Activated naive CD8-positive, alpha-beta T cell treated with anti-CD3 and anti-CD28 coated beads, Interleukin-2, amount 50 U/mL, for 24 hours (primary cell): ENCODE data around the gene SLC31A1.
"Not testable (repeated sequence)": the region's sequence is repeated elsewhere in the genome, so short reads cannot be mapped to it uniquely, and the experiment has no call there.

ENCODE experiments used
- ATAC-seq: fragments of 150-1000 bp; cut with Tn5 transposase; one replicate; pipeline ENCODE4 v1.10.0; 2021
- DNase-seq: peaks from one replicate; pipeline ENCODE4 v3.0.0; 2021
- H3K27ac Mint-ChIP-seq: one replicate; pipeline ENCODE4 v1.8.0; 2021; ENCODE audit warnings: mild to moderate bottlenecking, mixed read lengths
- H3K27me3 Mint-ChIP-seq: one replicate; pipeline ENCODE4 v1.8.0; 2021; ENCODE audit warnings: mixed read lengths
- H3K36me3 Mint-ChIP-seq: one replicate; pipeline ENCODE4 v1.8.0; 2021; ENCODE audit warnings: low read depth, mixed read lengths
- H3K4me1 Mint-ChIP-seq: one replicate; pipeline ENCODE4 v1.8.0; 2021; ENCODE audit warnings: mixed read lengths
- H3K4me3 Mint-ChIP-seq: one replicate; pipeline ENCODE4 v1.8.0; 2021; ENCODE audit warnings: mild to moderate bottlenecking, moderate library complexity, mixed read lengths
- H3K9me3 Mint-ChIP-seq: one replicate; pipeline ENCODE4 v1.8.0; 2021; ENCODE audit warnings: mixed read lengths

SLC31A1 gene

DNA sequence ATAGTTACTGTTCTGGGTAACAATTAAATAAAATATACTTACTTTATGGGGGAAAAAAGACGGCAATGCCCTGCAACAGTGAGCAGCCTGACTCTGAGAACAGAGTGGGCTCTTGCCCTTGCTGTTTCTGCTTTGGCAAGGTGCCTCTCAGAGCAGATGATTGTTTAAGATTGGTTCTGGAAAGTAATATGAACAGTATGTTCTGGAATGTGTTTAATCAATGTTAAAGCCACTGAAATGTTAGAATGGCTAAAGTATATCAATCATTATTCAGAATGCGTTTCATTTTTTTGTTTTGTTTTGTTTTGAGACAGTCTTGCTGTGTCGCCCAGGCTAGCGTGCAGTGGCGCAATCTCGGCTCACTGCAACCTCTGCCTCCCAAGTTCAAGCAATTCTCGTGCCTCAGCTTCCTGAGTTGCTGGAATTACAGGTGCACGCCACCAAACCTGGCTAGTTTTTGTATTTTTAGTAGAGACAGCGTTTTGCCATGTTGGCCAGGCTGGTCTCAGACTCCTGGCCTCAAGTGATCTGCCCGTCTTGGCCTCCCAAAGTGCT lies 14.4 kb downstream of the SLC31A1 start:
- not testable (repeated sequence) for DNase-seq, ATAC-seq, H3K27me3 Mint-ChIP-seq, H3K9me3 Mint-ChIP-seq, H3K4me3 Mint-ChIP-seq, H3K27ac Mint-ChIP-seq, H3K36me3 Mint-ChIP-seq
- H3K4me1 Mint-ChIP-seq = peaks cover 19% of the 10 kb centered on the region

DNA sequence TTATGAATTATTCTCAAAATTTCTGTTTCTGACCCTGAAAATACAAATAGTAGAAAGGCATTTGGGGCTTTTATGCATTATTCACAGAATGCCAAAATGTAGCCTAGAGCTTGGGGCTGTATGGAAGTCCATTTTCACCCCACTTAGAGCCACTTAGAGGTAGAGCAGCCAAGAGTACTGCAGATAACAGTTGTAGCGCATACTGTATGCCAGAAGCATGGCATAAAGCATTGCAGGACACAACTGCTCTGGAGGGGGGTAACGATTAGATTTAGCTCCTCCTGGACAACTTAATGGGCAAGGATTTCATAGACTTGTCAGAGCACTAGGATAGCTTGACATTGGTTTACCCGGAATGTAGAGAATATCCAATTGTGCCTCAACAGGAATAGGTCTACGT lies 15.7 kb downstream of the SLC31A1 start:
- peaks cover 24% of the 10 kb centered on the region for H3K4me1 Mint-ChIP-seq
- ATAC-seq (no peak), DNase-seq (no peak)
- no peak overlapping the region for H3K4me3 Mint-ChIP-seq
- no peaks in the 10 kb centered on the region for H3K9me3 Mint-ChIP-seq
- H3K27ac Mint-ChIP-seq = no peak overlapping the region
- no peaks in the 10 kb centered on the region for H3K27me3 Mint-ChIP-seq
- H3K36me3 Mint-ChIP-seq = no peaks in the 10 kb centered on the region

DNA sequence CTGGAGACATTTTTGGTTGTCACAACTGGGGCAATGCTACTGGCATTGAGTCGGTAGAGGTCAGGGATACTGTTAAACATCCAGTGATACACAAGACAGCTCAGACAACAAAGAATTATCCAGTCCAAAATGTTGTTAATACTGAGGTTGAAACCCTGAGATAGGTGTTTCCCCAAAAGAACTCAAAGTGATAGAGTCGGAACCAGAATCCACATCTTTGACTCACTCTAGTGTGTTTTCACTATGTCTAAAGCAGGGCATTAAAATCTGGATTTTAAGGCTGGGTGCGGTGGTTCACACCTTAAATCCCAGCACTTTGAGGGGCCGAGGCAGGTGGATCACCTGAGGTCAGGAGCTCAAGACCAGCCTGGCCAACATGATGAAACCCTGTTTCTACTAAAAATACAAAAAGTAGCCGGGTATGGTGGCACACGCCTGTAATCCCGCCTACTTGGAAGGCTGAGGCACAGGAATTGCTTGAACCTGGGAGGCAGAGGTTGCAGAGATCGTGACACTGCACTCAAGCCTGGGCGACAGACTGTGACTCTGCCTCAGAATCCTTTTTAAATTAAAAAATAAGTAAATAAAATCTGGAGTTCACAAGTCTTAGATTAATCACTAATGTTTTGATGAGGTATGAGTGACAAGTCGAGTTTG lies 17.0 kb downstream of the SLC31A1 start:
- H3K4me1 Mint-ChIP-seq = peaks cover 20% of the 10 kb centered on the region
- H3K9me3 Mint-ChIP-seq = no peaks in the 10 kb centered on the region
- H3K27me3 Mint-ChIP-seq = no peaks in the 10 kb centered on the region
- no peak overlapping the region for H3K4me3 Mint-ChIP-seq
- no peaks in the 10 kb centered on the region for H3K36me3 Mint-ChIP-seq
- DNase-seq (no peak), ATAC-seq (no peak)
- no peak overlapping the region for H3K27ac Mint-ChIP-seq

DNA sequence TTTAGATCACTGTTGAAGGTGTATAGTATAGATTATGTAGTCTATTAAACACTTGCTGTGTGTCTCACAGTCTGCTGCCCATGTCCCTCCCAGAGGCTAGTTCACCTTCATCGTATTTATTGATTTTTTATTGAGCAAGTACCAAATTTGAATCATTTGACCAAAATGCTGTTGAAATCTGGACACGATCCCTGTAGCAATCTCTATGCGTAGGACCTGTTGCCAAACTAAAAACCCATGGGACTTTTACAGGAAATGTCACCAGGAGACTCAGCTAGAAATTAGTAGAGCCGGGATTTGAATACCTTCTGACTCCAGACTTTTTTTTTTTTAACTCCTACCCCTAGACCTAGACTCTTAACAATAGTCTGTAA lies 17.5 kb downstream of the SLC31A1 start:
- no peaks in the 10 kb centered on the region for H3K27me3 Mint-ChIP-seq

DNA sequence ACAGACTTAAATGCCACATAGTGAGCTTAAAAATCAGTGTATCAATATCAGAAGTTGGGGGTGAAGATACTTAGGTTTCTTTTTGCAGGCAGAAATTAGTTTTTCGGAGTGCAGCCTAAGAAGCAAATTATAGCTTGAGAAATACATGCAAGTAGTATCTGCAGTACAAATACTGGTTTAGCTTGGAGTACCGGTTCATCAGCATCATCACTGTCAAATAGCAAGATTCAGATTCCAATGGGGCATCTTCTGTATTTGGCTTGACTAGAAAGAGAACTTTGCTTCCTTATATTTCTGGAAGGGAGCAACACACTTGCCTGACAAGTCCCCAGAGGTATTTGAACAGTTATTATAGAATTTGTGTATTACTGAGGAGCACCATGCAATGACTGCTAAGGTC lies 19.8 kb downstream of the SLC31A1 start:
- no peak for ATAC-seq
- no peak overlapping the region for H3K27ac Mint-ChIP-seq
- peaks cover 20% of the 10 kb centered on the region for H3K4me1 Mint-ChIP-seq
- H3K27me3 Mint-ChIP-seq = no peaks in the 10 kb centered on the region
- DNase-seq = no peak
- H3K4me3 Mint-ChIP-seq = no peak overlapping the region
- no peaks in the 10 kb centered on the region for H3K36me3 Mint-ChIP-seq
- H3K9me3 Mint-ChIP-seq = no peaks in the 10 kb centered on the region

More for the DNA sequence above, 17.5 kb downstream of the SLC31A1 start:
- ATAC-seq = no peak
- H3K36me3 Mint-ChIP-seq = no peaks in the 10 kb centered on the region
- DNase-seq = no peak
- H3K9me3 Mint-ChIP-seq = no peaks in the 10 kb centered on the region
- H3K27ac Mint-ChIP-seq = no peak overlapping the region
- peaks cover 20% of the 10 kb centered on the region for H3K4me1 Mint-ChIP-seq
- no peak overlapping the region for H3K4me3 Mint-ChIP-seq

DNA sequence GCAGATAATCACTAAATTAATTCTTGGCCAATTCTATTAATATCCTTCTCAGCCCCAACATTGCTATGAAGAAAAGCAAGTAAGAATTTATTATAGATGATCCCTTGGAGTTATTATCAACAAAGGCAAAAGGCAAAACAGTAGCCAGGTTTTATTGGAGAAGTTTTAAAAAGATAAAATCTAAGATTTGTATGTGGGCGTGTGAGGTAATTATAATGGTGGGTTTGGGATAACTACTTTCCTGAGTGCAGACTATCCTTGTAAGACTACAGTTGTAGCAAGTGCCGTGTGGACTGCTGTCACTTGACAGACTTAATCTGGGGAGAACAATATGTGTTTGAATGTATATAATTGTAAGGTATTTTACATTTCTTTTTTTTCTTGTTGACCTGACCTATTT lies 23.2 kb downstream of the SLC31A1 start:
- H3K27me3 Mint-ChIP-seq = no peaks in the 10 kb centered on the region
- peaks cover 16% of the 10 kb centered on the region for H3K4me1 Mint-ChIP-seq
- no peaks in the 10 kb centered on the region for H3K9me3 Mint-ChIP-seq
- H3K36me3 Mint-ChIP-seq = no peaks in the 10 kb centered on the region
- H3K27ac Mint-ChIP-seq = no peak overlapping the region
- DNase-seq (no peak), ATAC-seq (no peak)
- H3K4me3 Mint-ChIP-seq = no peak overlapping the region

DNA sequence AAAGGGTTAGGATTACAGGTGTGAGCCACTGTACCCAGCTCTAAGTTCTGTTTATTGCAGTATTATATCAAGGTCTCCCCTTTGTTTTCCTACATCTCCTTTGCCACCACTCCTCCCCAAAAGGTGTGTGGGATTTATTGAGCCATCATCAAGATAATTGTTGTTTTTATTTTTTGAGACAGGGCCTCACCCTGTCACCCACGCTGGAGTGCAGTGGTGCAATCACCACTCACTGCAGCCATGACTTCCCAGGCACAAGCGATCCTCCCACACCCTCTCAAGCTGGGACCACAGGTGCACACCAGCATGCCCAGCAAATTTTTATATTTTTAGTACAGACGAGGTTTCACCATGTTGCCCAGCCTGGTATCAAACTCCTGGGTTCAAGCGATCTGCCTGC lies 24.6 kb downstream of the SLC31A1 start:
- Mint-ChIP-seq H3K27ac (no peak overlapping the region), H3K36me3 (peaks cover 3% of the 10 kb centered on the region), H3K27me3 (no peaks in the 10 kb centered on the region)

DNA sequence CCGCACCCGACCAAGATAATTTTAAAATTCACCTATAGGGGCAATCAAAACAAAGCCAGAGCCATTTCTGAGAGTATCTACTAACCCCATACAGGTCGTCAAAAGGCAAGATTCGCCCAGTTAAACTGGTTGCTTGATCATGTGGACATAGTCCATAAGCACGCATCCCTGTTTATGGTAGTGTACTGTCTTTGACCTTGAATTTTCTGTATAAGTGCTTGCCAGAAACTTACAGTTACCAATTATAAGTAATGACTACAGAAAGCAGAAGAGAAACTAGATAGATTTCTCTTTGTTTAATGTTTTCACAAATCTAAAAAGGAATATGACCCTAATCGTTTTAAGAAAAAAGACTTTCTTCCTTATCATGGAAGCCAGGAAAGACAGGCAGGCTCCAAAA lies 25.6 kb downstream of the SLC31A1 start:
- Mint-ChIP-seq H3K4me1 (peaks cover 9% of the 10 kb centered on the region), H3K36me3 (peaks cover 3% of the 10 kb centered on the region), H3K4me3 (no peak overlapping the region), H3K27ac (no peak overlapping the region), H3K9me3 (peaks cover 2% of the 10 kb centered on the region), H3K27me3 (no peaks in the 10 kb centered on the region)
- no peak for ATAC-seq
- DNase-seq = no peak

More for the DNA sequence above, 24.6 kb downstream of the SLC31A1 start:
- peaks cover 14% of the 10 kb centered on the region for H3K4me1 Mint-ChIP-seq
- H3K9me3 Mint-ChIP-seq = peaks cover 2% of the 10 kb centered on the region
- H3K4me3 Mint-ChIP-seq = no peak overlapping the region
- DNase-seq = no peak
- no peak for ATAC-seq

DNA sequence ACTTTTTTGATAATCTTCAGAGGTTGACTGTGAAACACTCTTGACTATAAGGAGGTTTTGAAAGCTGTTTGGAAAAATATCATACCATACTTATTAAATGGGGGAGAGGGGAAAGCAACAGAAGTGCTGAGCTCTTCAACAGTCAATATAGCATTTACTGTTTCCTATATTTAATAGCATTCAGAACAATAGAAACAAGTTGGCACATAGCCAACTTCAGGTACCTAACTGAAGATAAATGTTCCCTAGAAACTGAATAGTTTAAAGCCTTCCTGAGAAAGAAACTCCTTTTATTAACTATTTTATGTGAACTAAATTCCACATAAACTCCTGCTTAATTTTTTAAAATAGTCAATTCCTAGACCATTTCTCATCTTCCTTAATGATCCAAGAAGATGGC lies 26.3 kb downstream of the SLC31A1 start:
- H3K9me3 Mint-ChIP-seq = peaks cover 2% of the 10 kb centered on the region
- H3K4me1 Mint-ChIP-seq = peaks cover 2% of the 10 kb centered on the region
- no peak overlapping the region for H3K4me3 Mint-ChIP-seq
- H3K27ac Mint-ChIP-seq = no peak overlapping the region
- H3K27me3 Mint-ChIP-seq = no peaks in the 10 kb centered on the region
- DNase-seq = no peak
- no peak for ATAC-seq
- H3K36me3 Mint-ChIP-seq = peaks cover 3% of the 10 kb centered on the region

DNA sequence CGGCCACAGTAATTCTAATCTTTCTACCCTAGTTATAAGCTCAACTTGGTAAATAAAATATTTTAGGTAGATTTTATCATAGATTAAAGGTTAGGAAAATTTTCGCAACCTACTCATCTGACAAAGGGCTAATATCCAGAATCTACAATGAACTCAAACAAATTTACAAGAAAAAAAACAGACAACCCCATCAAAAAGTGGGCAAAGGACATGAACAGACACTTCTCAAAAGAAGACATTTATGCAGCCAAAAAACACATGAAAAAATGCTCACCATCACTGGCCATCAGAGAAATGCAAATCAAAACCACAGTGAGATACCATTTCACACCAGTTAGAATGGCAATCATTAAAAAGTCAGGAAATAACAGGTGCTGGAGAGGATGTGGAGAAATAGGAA lies 28.3 kb downstream of the SLC31A1 start:
- not testable (repeated sequence) for H3K9me3 Mint-ChIP-seq, H3K4me3 Mint-ChIP-seq, H3K27ac Mint-ChIP-seq, ATAC-seq, H3K4me1 Mint-ChIP-seq, H3K36me3 Mint-ChIP-seq, DNase-seq, H3K27me3 Mint-ChIP-seq

DNA sequence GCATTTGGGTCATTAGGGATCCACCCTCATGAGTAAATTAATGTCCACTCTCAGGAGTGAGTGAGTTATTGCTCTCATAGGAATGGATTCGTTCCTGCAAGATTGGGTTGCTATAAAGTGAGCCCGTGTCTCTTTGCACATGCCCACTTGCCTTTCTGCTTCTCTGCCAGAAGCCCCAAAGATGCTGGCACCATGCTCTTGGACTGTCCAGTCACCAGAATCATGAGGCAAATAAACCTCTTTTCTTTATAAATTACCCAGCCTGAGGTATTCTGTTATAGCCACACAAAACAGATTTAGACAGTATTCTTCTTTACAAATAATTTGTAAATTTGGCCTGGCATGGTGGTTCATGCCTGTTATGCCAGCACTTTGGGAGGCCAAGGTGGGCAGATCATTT lies 29.5 kb downstream of the SLC31A1 start:
- Mint-ChIP-seq H3K27me3 (no peaks in the 10 kb centered on the region), H3K4me1 (no peaks in the 10 kb centered on the region), H3K9me3 (peaks cover 2% of the 10 kb centered on the region), H3K4me3 (no peak overlapping the region), H3K27ac (no peak overlapping the region), H3K36me3 (peaks cover 4% of the 10 kb centered on the region)
- DNase-seq (no peak), ATAC-seq (no peak)

DNA sequence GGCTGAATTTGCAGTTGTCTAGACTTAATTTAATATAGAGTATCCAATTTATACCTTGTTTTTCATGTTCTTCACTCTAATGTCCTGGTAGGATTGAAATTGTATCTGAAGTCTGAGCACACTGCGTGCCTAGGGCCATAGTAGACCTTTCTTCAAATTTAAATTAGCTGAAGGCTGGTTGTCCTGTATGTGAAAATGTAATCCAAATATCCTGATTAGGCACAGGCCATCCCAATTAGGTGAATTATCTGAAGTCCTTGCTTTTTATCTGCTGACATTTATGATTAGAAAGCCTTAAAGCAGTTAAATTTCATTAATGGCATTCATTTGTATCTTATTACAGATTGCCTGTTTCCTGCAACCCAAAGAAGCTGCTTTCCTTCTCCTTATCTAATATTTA lies 33.6 kb downstream of the SLC31A1 start:
- Mint-ChIP-seq H3K4me1 (no peaks in the 10 kb centered on the region), H3K27me3 (no peaks in the 10 kb centered on the region), H3K36me3 (peaks cover 16% of the 10 kb centered on the region), H3K9me3 (peaks cover 2% of the 10 kb centered on the region), H3K27ac (no peak overlapping the region), H3K4me3 (no peak overlapping the region)
- DNase-seq (no peak), ATAC-seq (no peak)

DNA sequence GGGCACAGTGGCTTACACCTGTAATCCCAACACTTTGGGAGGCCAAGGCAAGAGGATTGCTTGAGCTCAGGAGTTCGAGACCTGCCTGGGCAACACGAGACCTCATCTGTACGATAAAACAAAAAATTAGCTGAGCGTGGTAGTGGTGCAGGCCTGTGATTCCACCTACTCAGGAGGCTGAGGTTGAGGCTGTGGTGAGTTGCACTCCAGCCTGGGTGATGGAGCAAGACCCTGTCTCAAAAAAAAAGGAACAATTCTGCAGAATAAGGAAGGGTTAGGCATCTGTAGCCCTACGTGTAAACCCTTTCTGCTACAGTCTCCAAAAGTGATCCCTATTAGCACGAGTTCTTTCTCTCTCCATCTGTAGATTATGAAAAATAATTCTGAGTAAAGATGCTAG lies 34.1 kb downstream of the SLC31A1 start:
- Mint-ChIP-seq H3K27me3 (no peaks in the 10 kb centered on the region), H3K9me3 (peaks cover 2% of the 10 kb centered on the region)

DNA sequence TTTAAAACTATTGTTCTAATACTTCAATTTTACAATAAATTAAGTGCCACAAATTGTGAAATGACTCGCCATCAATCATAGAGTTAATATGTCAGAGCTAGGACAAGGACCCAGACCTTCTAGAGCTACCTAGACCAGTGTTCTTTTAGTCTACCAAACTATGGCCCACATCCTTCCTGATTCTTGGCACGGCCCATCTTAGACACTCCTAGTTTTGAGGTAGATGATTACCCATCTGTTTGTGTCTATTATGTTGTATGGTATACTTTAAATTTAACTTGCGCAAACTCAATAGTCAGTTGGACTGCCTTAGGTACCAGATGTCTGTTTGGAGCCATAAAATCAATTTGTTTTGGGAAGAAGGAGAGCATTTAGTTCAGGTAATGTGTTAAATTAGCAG lies 36.5 kb downstream of the SLC31A1 start:
- Mint-ChIP-seq H3K4me1 (no peaks in the 10 kb centered on the region), H3K27me3 (no peaks in the 10 kb centered on the region), H3K27ac (no peak overlapping the region), H3K9me3 (no peaks in the 10 kb centered on the region), H3K4me3 (no peak overlapping the region), H3K36me3 (peaks cover 21% of the 10 kb centered on the region)
- no peak for ATAC-seq
- no peak for DNase-seq

More for the DNA sequence above, 34.1 kb downstream of the SLC31A1 start:
- ATAC-seq (no peak), DNase-seq (no peak)
- Mint-ChIP-seq H3K4me1 (no peaks in the 10 kb centered on the region), H3K27ac (no peak overlapping the region), H3K4me3 (no peak overlapping the region), H3K36me3 (peaks cover 21% of the 10 kb centered on the region)

DNA sequence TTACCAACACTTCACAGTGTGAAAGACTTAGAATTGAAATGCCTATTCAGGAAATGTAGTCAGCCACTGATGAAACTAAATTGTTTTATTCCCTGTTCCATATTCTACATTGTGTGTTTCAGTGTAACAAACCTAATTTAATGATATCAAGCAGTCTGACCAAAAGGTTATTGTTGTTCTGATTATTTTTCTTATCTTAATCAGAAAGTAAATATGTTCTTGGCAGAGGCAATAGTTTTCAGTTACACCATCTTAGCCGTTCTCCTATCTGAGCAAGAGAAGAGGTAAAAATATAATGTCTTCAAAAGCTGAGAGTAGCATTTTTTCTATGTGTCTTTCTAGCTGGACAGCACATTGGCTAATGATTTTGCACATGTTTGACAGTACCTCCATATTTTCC lies 36.9 kb downstream of the SLC31A1 start:
- H3K4me3 Mint-ChIP-seq = no peak overlapping the region
- no peaks in the 10 kb centered on the region for H3K27me3 Mint-ChIP-seq
- ATAC-seq (no peak), DNase-seq (no peak)
- no peak overlapping the region for H3K27ac Mint-ChIP-seq
- peaks cover 20% of the 10 kb centered on the region for H3K36me3 Mint-ChIP-seq
- H3K4me1 Mint-ChIP-seq = no peaks in the 10 kb centered on the region
- no peaks in the 10 kb centered on the region for H3K9me3 Mint-ChIP-seq
